Measurements from ENCODE around the gene ARHGAP18. TPM values are rescaled to one million over a fixed set of nuclear protein-coding genes. Genes with fewer than 3 reads are reported as not detected.
A peak's percentile ranks its signal among the peaks of the same experiment; 100 is the strongest.

Gene ARHGAP18
- total RNA-seq, 1 donor from 2014 or later: 3.8 TPM

DNA sequence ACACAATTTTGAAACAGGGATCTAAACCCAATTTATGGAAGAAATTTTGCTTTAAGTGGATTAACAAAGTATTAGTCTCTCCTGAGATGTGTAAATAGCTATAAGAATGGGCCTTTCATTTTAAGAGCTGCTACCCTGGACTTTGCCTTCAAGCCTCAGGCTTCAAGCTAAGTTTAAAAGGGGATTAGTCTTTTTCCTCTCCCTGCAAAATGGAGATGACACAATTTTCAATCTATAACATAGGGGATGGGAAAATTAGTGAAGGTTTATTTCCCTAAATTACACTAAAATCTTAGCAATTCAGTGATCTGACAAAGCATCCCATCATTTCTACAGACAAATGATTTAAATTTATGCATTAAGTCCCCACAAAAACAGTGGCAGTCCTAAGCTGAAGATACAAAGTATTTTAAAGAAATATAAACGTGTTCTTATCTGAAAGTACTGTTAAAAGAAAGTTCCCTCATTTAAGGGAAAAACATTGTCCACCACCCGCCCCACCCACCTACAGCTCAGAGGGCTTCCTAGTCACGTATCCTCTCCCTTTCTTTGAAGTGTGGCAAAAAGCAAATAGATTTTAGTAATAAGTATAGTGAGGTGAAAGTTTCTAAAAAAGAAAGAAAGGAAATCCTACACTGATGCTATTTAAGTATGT is 14.5 kb downstream of the ARHGAP18 start:
- Mint-ChIP-seq H3K27ac (peak overlapping the region; percentile 21), H3K27me3 (no peaks in the 10 kb centered on the region), H3K4me1 (peaks cover 57% of the 10 kb centered on the region), H3K36me3 (ENCODE audit: low read depth) (peaks cover 7% of the 10 kb centered on the region), H3K9me3 (no peaks in the 10 kb centered on the region), H3K4me3 (peak overlapping the region; percentile 59)
- DNase-seq: peak; percentile 64
- intact Hi-C loops (cut with micrococcal nuclease): loop anchor here (1.0 to 2.0 kb wide), 3 partner anchors 8 to 15 kb away; partner anchors contain the start of gene ARHGAP18

- no peak overlapping the region for H3K27ac Mint-ChIP-seq
- peaks cover 59% of the 10 kb centered on the region for H3K4me1 Mint-ChIP-seq
- intact Hi-C loops (cut with micrococcal nuclease): loop anchor here (2.0 kb wide), 1 partner anchor 13 kb away; no protein-coding TSS in a partner anchor
Observed at GRCh38 chr6:129694036-129694435, 15.9 kb downstream of the ARHGAP18 start.

GRCh38 chr6:129692467-129692866 is 17.5 kb downstream of the ARHGAP18 start:
- DNase-seq: no peak
- H3K4me3 Mint-ChIP-seq: no peak overlapping the region
- no peaks in the 10 kb centered on the region for H3K27me3 Mint-ChIP-seq
- no peak overlapping the region for H3K27ac Mint-ChIP-seq
- intact Hi-C loops (cut with micrococcal nuclease): no loop called here
- H3K4me1 Mint-ChIP-seq: peaks cover 67% of the 10 kb centered on the region
- H3K9me3 Mint-ChIP-seq: no peaks in the 10 kb centered on the region
- H3K36me3 Mint-ChIP-seq (ENCODE audit: low read depth): peaks cover 2% of the 10 kb centered on the region

More at GRCh38 chr6:129694036-129694435, 15.9 kb downstream of the ARHGAP18 start:
- H3K27me3 Mint-ChIP-seq: no peaks in the 10 kb centered on the region
- H3K9me3 Mint-ChIP-seq: no peaks in the 10 kb centered on the region
- H3K4me3 Mint-ChIP-seq: no peak overlapping the region
- DNase-seq: peak; percentile 33
- peaks cover 3% of the 10 kb centered on the region for H3K36me3 Mint-ChIP-seq (ENCODE audit: low read depth)

GRCh38 chr6:129691709-129692108 is 18.3 kb downstream of the ARHGAP18 start:
- Mint-ChIP-seq H3K4me3 (no peak overlapping the region), H3K27me3 (no peaks in the 10 kb centered on the region), H3K4me1 (peaks cover 69% of the 10 kb centered on the region), H3K36me3 (ENCODE audit: low read depth) (peaks cover 2% of the 10 kb centered on the region), H3K27ac (no peak overlapping the region), H3K9me3 (no peaks in the 10 kb centered on the region)
- no peak for DNase-seq
- intact Hi-C loops (cut with micrococcal nuclease): no loop called here

DNA sequence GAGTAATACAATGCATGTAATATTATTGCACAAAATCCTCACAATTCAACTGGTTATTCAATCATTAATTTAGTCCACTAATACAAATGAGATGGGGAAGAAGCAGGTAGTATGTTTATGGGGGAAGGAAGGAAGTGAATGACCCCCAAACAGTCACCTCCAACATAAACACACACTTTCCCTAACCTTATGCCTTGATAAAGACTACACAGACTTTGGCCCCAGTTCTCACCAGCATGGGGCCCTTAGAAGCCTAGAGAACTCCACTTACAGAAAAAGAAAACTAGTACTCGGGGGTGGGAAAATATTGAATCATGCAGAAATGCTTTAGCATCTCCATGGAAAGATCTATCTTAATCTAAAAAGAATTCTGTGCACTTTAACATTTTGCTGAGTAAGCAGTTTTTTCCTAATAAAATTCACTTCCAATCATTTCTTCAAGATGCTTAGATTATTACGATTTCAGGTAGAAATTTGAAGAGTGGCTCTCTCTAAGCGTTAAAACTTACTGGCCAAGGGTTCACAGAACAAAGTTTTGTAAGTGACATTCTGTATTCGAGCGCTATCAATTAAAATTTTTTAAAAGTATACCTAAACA is 18.8 kb downstream of the ARHGAP18 start:
- no peaks in the 10 kb centered on the region for H3K27me3 Mint-ChIP-seq
- intact Hi-C loops (cut with micrococcal nuclease): no loop called here
- H3K27ac Mint-ChIP-seq: no peak overlapping the region
- peaks cover 2% of the 10 kb centered on the region for H3K36me3 Mint-ChIP-seq (ENCODE audit: low read depth)
- H3K4me1 Mint-ChIP-seq: peaks cover 67% of the 10 kb centered on the region
- no peak for DNase-seq
- no peak overlapping the region for H3K4me3 Mint-ChIP-seq
- H3K9me3 Mint-ChIP-seq: no peaks in the 10 kb centered on the region

GRCh38 chr6:129686941-129687627 is 22.9 kb downstream of the ARHGAP18 start:
- peak overlapping the region; percentile 36 for H3K27ac Mint-ChIP-seq
- no peaks in the 10 kb centered on the region for H3K9me3 Mint-ChIP-seq
- H3K4me3 Mint-ChIP-seq: peak overlapping the region; percentile 56
- H3K27me3 Mint-ChIP-seq: no peaks in the 10 kb centered on the region
- DNase-seq: peak; percentile 83
- intact Hi-C loops (cut with micrococcal nuclease): loop anchor here (1.0 to 10.0 kb wide), 3 partner anchors 8 to 528 kb away; no protein-coding TSS in a partner anchor
- peaks cover 66% of the 10 kb centered on the region for H3K4me1 Mint-ChIP-seq
- H3K36me3 Mint-ChIP-seq (ENCODE audit: low read depth): peaks cover 2% of the 10 kb centered on the region

- Mint-ChIP-seq H3K27me3 (no peaks in the 10 kb centered on the region), H3K27ac (no peak overlapping the region), H3K4me3 (peak overlapping the region; percentile 39), H3K4me1 (peaks cover 59% of the 10 kb centered on the region), H3K9me3 (no peaks in the 10 kb centered on the region), H3K36me3 (ENCODE audit: low read depth) (no peaks in the 10 kb centered on the region)
- DNase-seq: no peak
- intact Hi-C loops (cut with micrococcal nuclease): loop anchor here (5.0 to 10.0 kb wide), 2 partner anchors 47 to 529 kb away; no protein-coding TSS in a partner anchor
Observed at GRCh38 chr6:129685662-129686031, 24.3 kb downstream of the ARHGAP18 start.

DNA sequence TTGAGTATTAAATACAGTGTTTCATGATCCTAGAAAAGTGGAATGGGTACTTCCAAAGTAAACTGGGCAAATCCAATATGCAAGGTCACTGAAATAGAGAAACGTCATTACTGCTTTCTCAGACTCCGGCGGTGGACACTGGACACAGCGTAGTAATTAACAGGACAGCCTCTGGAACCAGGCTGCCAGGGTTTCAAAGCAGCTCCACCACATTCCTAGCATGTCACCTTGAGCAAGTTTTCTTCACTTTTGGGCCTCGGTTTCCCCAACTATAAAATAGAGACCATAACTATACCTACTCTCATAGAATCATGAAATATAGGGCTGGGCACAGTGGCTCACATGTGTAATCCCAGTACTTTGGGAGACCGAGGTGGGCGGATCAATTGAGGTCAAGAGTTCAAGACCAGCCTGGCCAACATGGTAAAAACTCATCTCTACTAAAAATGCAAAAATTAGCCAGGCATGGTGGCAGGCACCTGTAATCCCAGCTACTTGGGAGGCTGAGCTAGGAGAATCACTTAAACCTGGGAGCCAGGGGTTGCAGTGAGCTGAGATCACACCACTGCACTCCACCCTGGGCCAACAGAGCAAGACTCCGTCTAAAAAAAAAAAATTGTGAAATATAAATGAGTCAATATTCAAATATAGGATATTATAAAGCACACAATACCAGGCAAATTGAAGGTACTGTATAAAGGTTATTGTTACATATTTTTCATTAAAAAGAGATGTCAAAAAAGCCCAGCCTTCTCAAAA is 24.9 kb downstream of the ARHGAP18 start:
- H3K36me3 Mint-ChIP-seq (ENCODE audit: low read depth): no peaks in the 10 kb centered on the region
- no peak for DNase-seq
- H3K4me3 Mint-ChIP-seq: no peak overlapping the region
- intact Hi-C loops (cut with micrococcal nuclease): loop anchor here (1.0 to 10.0 kb wide), 4 partner anchors 13 to 530 kb away; no protein-coding TSS in a partner anchor
- H3K27me3 Mint-ChIP-seq: no peaks in the 10 kb centered on the region
- peaks cover 60% of the 10 kb centered on the region for H3K4me1 Mint-ChIP-seq
- peak overlapping the region; percentile 23 for H3K27ac Mint-ChIP-seq
- no peaks in the 10 kb centered on the region for H3K9me3 Mint-ChIP-seq

- Mint-ChIP-seq H3K4me3 (peak overlapping the region; percentile 68), H3K9me3 (no peaks in the 10 kb centered on the region), H3K27ac (peak overlapping the region; percentile 84), H3K36me3 (ENCODE audit: low read depth) (no peaks in the 10 kb centered on the region), H3K4me1 (peaks cover 60% of the 10 kb centered on the region), H3K27me3 (no peaks in the 10 kb centered on the region)
- DNase-seq: no peak
- intact Hi-C loops (cut with micrococcal nuclease): loop anchor here (1.0 to 10.0 kb wide), 3 partner anchors 12 to 530 kb away; no protein-coding TSS in a partner anchor
Observed at GRCh38 chr6:129684323-129684884, 25.6 kb downstream of the ARHGAP18 start.

GRCh38 chr6:129683601-129684322 is 26.2 kb downstream of the ARHGAP18 start:
- no peaks in the 10 kb centered on the region for H3K27me3 Mint-ChIP-seq
- H3K4me1 Mint-ChIP-seq: peaks cover 54% of the 10 kb centered on the region
- H3K27ac Mint-ChIP-seq: peak overlapping the region; percentile 84
- no peaks in the 10 kb centered on the region for H3K9me3 Mint-ChIP-seq
- intact Hi-C loops (cut with micrococcal nuclease): loop anchor here (1.0 to 10.0 kb wide), 3 partner anchors 11 to 531 kb away; no protein-coding TSS in a partner anchor
- peak; percentile 88 for DNase-seq
- H3K4me3 Mint-ChIP-seq: peak overlapping the region; percentile 68
- H3K36me3 Mint-ChIP-seq (ENCODE audit: low read depth): no peaks in the 10 kb centered on the region

- intact Hi-C loops (cut with micrococcal nuclease): loop anchor here (2.0 to 10.0 kb wide), 2 partner anchors 13 to 533 kb away; no protein-coding TSS in a partner anchor
- peaks cover 53% of the 10 kb centered on the region for H3K4me1 Mint-ChIP-seq
- H3K27me3 Mint-ChIP-seq: no peaks in the 10 kb centered on the region
- H3K4me3 Mint-ChIP-seq: no peak overlapping the region
- H3K36me3 Mint-ChIP-seq (ENCODE audit: low read depth): no peaks in the 10 kb centered on the region
- DNase-seq: no peak
- no peak overlapping the region for H3K27ac Mint-ChIP-seq
- H3K9me3 Mint-ChIP-seq: no peaks in the 10 kb centered on the region
Observed at GRCh38 chr6:129681913-129682205, 28.1 kb downstream of the ARHGAP18 start.

DNA sequence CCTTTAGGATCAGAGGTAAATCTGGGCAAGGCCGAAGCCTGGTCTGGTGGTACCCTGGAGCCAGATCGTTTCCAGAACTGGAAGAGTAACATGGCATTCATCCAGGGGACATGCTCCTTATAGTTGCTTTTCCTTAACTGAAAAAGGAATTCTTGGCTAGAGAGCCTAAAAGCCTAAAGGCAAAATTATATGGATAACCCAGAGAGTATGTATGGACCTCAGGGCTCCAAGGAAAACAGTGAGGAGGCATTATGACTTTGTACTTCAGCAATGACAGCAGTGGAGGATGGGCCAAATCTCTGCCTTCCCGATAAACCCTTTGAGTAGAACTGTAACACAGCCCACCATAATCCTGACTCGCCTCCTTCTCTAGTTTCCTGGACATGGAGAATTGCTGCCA is 29.3 kb downstream of the ARHGAP18 start:
- no peak overlapping the region for H3K4me3 Mint-ChIP-seq
- H3K27ac Mint-ChIP-seq: no peak overlapping the region
- no peaks in the 10 kb centered on the region for H3K9me3 Mint-ChIP-seq
- peaks cover 45% of the 10 kb centered on the region for H3K4me1 Mint-ChIP-seq
- no peaks in the 10 kb centered on the region for H3K27me3 Mint-ChIP-seq
- intact Hi-C loops (cut with micrococcal nuclease): loop anchor here (2.0 to 10.0 kb wide), 2 partner anchors 14 to 534 kb away; no protein-coding TSS in a partner anchor
- peaks cover 5% of the 10 kb centered on the region for H3K36me3 Mint-ChIP-seq (ENCODE audit: low read depth)
- no peak for DNase-seq

Data from activated CD4-positive, alpha-beta T cell treated with anti-CD3 and anti-CD28 coated beads, Interleukin-2, amount 10 ng/mL, durations not matched to agents 24 days and 14 days (primary cell).